PFSK-1 (cell line): ENCODE results near the gene BICDL1.

Source experiments
- FOXP2 ChIP-seq: optimal IDR thresholded peaks from 2 replicates; pipeline ENCODE3; 2011; ENCODE audit warnings: borderline replicate concordance, control low read depth, inconsistent platforms; ENCODE audit not compliant: insufficient read depth; ENCODE audit errors: extremely low read length, extremely low read depth
- POLR2AphosphoS5 ChIP-seq: IDR thresholded peaks from 2 replicates; pipeline ENCODE4 v1.6.1; 2012; ENCODE audit warnings: low read depth, mild to moderate bottlenecking, control low read depth, low read length, moderate library complexity
- REST ChIP-seq, 2 experiments: IDR thresholded peaks; 2 replicates each; pipeline versions ENCODE4 v1.6.1 to v1.8.0; 2011 to 2012; ENCODE audit warnings: low read depth in 2 of 2, low read length in 2 of 2, control low read depth in 1 of 2, inconsistent platforms in 1 of 2, mild to moderate bottlenecking in 1 of 2, moderate library complexity in 1 of 2; ENCODE audit not compliant: insufficient read depth in 1 of 2
- SIN3A ChIP-seq: IDR thresholded peaks from 2 replicates; pipeline ENCODE4 v1.6.1; 2012; ENCODE audit warnings: mild to moderate bottlenecking, low read length, moderate library complexity, borderline replicate concordance; ENCODE audit not compliant: insufficient read depth
- TAF1 ChIP-seq: IDR thresholded peaks from 2 replicates; pipeline ENCODE4 v1.6.1; 2012; ENCODE audit warnings: low read length, control low read depth, borderline replicate concordance; ENCODE audit not compliant: insufficient read depth

BICDL1 gene

GRCh38 chr12:120047072-120047471 is 58.0 kb downstream of the BICDL1 start:
- no peak for TF ChIP-seq TAF1
- no peak for TF ChIP-seq FOXP2
- TF ChIP-seq REST (IDR thresholded peaks at IDR 0.05; ENCODE audit: insufficient read depth in 1 of 2, low read depth in 2 of 2, low read length in 2 of 2) = no peak
- TF ChIP-seq POLR2AphosphoS5 = no peak
- no peak for TF ChIP-seq SIN3A

- TF ChIP-seq POLR2AphosphoS5 = no peak
Measured at GRCh38 chr12:120048263-120048662, 59.2 kb downstream of the BICDL1 start.

- no peak for TF ChIP-seq FOXP2
- no peak for TF ChIP-seq REST (IDR thresholded peaks at IDR 0.05; ENCODE audit: insufficient read depth in 1 of 2, low read depth in 2 of 2, low read length in 2 of 2)
- TF ChIP-seq POLR2AphosphoS5 = no peak
- TF ChIP-seq SIN3A = no peak
- no peak for TF ChIP-seq TAF1
Measured at GRCh38 chr12:120049426-120049825, 60.4 kb downstream of the BICDL1 start.

GRCh38 chr12:120051535-120051934 is 62.5 kb downstream of the BICDL1 start:
- TF ChIP-seq FOXP2 (no peak), REST (IDR thresholded peaks at IDR 0.05; ENCODE audit: insufficient read depth in 1 of 2, low read depth in 2 of 2, low read length in 2 of 2) (no peak), TAF1 (no peak), SIN3A (no peak)

GRCh38 chr12:120054293-120054692 is 65.3 kb downstream of the BICDL1 start:
- no peak for TF ChIP-seq POLR2AphosphoS5

- TF ChIP-seq POLR2AphosphoS5 (no peak), SIN3A (no peak)
Measured at GRCh38 chr12:120055231-120056000, 66.4 kb downstream of the BICDL1 start.

GRCh38 chr12:120056739-120057138 is 67.7 kb downstream of the BICDL1 start:
- TF ChIP-seq FOXP2 (no peak), TAF1 (no peak), POLR2AphosphoS5 (no peak), SIN3A (no peak), REST (IDR thresholded peaks at IDR 0.05; ENCODE audit: insufficient read depth in 1 of 2, low read depth in 2 of 2, low read length in 2 of 2) (no peak)
